Trophoblast cell (in vitro differentiated cells and primary cell): Measurements from ENCODE around the gene POLH.
"Not testable (repeated sequence)": the region's sequence is repeated elsewhere in the genome, so short reads cannot be mapped to it uniquely, and the experiment has no call there.

ENCODE experiments used
- DNase-seq, 2 donors: peaks; one replicate each; pipeline ENCODE4 v3.0.0-alpha.2; 2016
- H2AFZ ChIP-seq: 2 replicates; pipeline ENCODE4 v1.6.1; 2013; ENCODE audit warnings: low read length, moderate library complexity, mild to moderate bottlenecking; ENCODE audit not compliant: insufficient read depth, poor library complexity
- H2AK5ac ChIP-seq: 2 replicates; pipeline ENCODE4 v1.6.1; 2013; ENCODE audit warnings: mild to moderate bottlenecking, low read length
- H2BK120ac ChIP-seq: 2 replicates; pipeline ENCODE4 v1.6.1; 2013; ENCODE audit warnings: low read length, mild to moderate bottlenecking, moderate library complexity; ENCODE audit not compliant: insufficient read depth, poor library complexity
- H2BK12ac ChIP-seq: 2 replicates; pipeline ENCODE4 v1.6.1; 2013; ENCODE audit warnings: mild to moderate bottlenecking, low read length, moderate library complexity
- H2BK5ac ChIP-seq: 2 replicates; pipeline ENCODE4 v1.6.1; 2013; ENCODE audit warnings: low read length, low read depth, moderate library complexity, mild to moderate bottlenecking; ENCODE audit not compliant: poor library complexity
- H3K14ac ChIP-seq: 2 replicates; pipeline ENCODE4 v1.6.1; 2013; ENCODE audit warnings: mild to moderate bottlenecking, low read length
- H3K18ac ChIP-seq: 2 replicates; pipeline ENCODE4 v1.6.1; 2013; ENCODE audit warnings: mild to moderate bottlenecking, low read length
- H3K23ac ChIP-seq: 2 replicates; pipeline ENCODE4 v1.6.1; 2013; ENCODE audit warnings: low read length
- H3K27ac ChIP-seq: 2 replicates; pipeline ENCODE4 v1.5.1; 2013; ENCODE audit warnings: low read depth, mild to moderate bottlenecking, inconsistent platforms, low read length, moderate library complexity
- H3K27me3 ChIP-seq: 2 replicates; pipeline ENCODE4 v1.6.1; 2013; ENCODE audit warnings: inconsistent platforms, mild to moderate bottlenecking, low read length, moderate library complexity; ENCODE audit not compliant: insufficient read depth
- H3K36me3 ChIP-seq, 2 experiments: 1 replicate in 1 of 2; 2 replicates in 1 of 2; pipeline ENCODE4 v1.6.1; 2013; ENCODE audit warnings: low read length in 2 of 2, mild to moderate bottlenecking in 2 of 2, moderate library complexity in 1 of 2; ENCODE audit not compliant: insufficient read depth in 2 of 2, control insufficient read depth in 1 of 2
- H3K4ac ChIP-seq: 2 replicates; pipeline ENCODE4 v1.6.1; 2013; ENCODE audit warnings: low read depth, mild to moderate bottlenecking, low read length, moderate library complexity
- H3K4me1 ChIP-seq, 2 experiments: 1 replicate in 1 of 2; 2 replicates in 1 of 2; pipeline ENCODE4 v1.6.1; 2013; ENCODE audit warnings: low read length in 2 of 2, mild to moderate bottlenecking in 2 of 2, moderate library complexity in 1 of 2; ENCODE audit not compliant: insufficient read depth in 2 of 2, control insufficient read depth in 1 of 2
- H3K4me2 ChIP-seq: 2 replicates; pipeline ENCODE4 v1.6.1; 2013; ENCODE audit warnings: inconsistent platforms, mild to moderate bottlenecking, low read length, moderate library complexity
- H3K4me3 ChIP-seq: 2 replicates; pipeline ENCODE4 v1.5.1; 2013; ENCODE audit warnings: mild to moderate bottlenecking, low read depth, low read length, inconsistent platforms
- H3K79me1 ChIP-seq: one replicate; pipeline ENCODE4 v1.6.1; 2013; ENCODE audit warnings: low read length
- H3K79me2 ChIP-seq: 2 replicates; pipeline ENCODE4 v1.6.1; 2013; ENCODE audit warnings: low read length, mild to moderate bottlenecking; ENCODE audit not compliant: control insufficient read depth, insufficient read depth, poor library complexity
- H3K9ac ChIP-seq: 2 replicates; pipeline ENCODE4 v1.6.1; 2013; ENCODE audit warnings: mild to moderate bottlenecking, low read length
- H3K9me3 ChIP-seq: 2 replicates; pipeline ENCODE4 v1.6.1; 2013; ENCODE audit warnings: low read depth, mild to moderate bottlenecking, control low read depth, inconsistent platforms, low read length; ENCODE audit not compliant: insufficient read depth
- H4K12ac ChIP-seq: 2 replicates; pipeline ENCODE4 v1.6.1; 2013; ENCODE audit warnings: low read depth, mild to moderate bottlenecking, low read length, moderate library complexity
- H4K8ac ChIP-seq: 2 replicates; pipeline ENCODE4 v1.6.1; 2013; ENCODE audit warnings: low read depth, mild to moderate bottlenecking, low read length, moderate library complexity
- H4K91ac ChIP-seq: one replicate; pipeline ENCODE4 v1.6.1; 2013; ENCODE audit warnings: low read depth, mild to moderate bottlenecking, low read length, moderate library complexity
- WGBS: extraction: QIAGEN DNeasy Blood & Tissue Kit; methylation state at CpG from one replicate; pipeline ENCODE4 v1.1.7; 2013; ENCODE audit warnings: missing lambda C conversion rate; ENCODE audit not compliant: insufficient read length, insufficient coverage; ENCODE audit errors: extremely low coverage; 5-methylcytosine and 5-hydroxymethylcytosine counted together

The POLH gene

GRCh38 chr6:43584892-43585570, 9.0 kb downstream of the POLH start:
- Histone ChIP-seq H4K8ac (no peak overlapping the region), H3K4ac (no peak overlapping the region), H3K18ac (no peak overlapping the region), H3K27me3 (no peaks in the 10 kb centered on the region), H4K91ac (no peak overlapping the region), H2BK12ac (no peak overlapping the region), H3K79me2 (no peaks in the 10 kb centered on the region), H2AK5ac (no peak overlapping the region), H3K4me2 (no peak overlapping the region), H2AFZ (no peak overlapping the region), H3K27ac (no peak overlapping the region), H2BK5ac (no peak overlapping the region), H3K79me1 (no peaks in the 10 kb centered on the region), H3K4me3 (no peak overlapping the region), H2BK120ac (no peak overlapping the region), H4K12ac (no peak overlapping the region), H3K14ac (no peak overlapping the region), H3K4me1 (no peaks in the 10 kb centered on the region), H3K9ac (no peak overlapping the region), H3K23ac (no peak overlapping the region), H3K36me3 (peaks cover 22 to 34% of the 10 kb centered on the region in 2 experiments), H3K9me3 (no peaks in the 10 kb centered on the region)
- peak in 1 of 2 donors; percentile 7 for DNase-seq
- no CpG with 5 or more reads among the region's 7 CpGs for WGBS

- H4K91ac ChIP-seq, result no peak overlapping the region
- H2BK12ac ChIP-seq, result no peak overlapping the region
- no peaks in the 10 kb centered on the region for H3K79me1 ChIP-seq
- no peak overlapping the region for H2BK120ac ChIP-seq
- no peak overlapping the region for H3K18ac ChIP-seq
- no peak overlapping the region for H3K23ac ChIP-seq
- no peak overlapping the region for H3K27ac ChIP-seq
- no peak overlapping the region for H2AFZ ChIP-seq
- H3K36me3 ChIP-seq, result peaks cover 25 to 32% of the 10 kb centered on the region in 2 experiments
- H3K79me2 ChIP-seq, result no peaks in the 10 kb centered on the region
- H4K8ac ChIP-seq, result no peak overlapping the region
- WGBS, result no CpG with 5 or more reads among the region's 5 CpGs
- no peak overlapping the region for H3K9ac ChIP-seq
- H3K9me3 ChIP-seq, result no peaks in the 10 kb centered on the region
- H2BK5ac ChIP-seq, result no peak overlapping the region
- H3K4me3 ChIP-seq, result no peak overlapping the region
- no peaks in the 10 kb centered on the region for H3K4me1 ChIP-seq
- no peak overlapping the region for H3K4me2 ChIP-seq
- no peak overlapping the region for H3K14ac ChIP-seq
- no peaks in the 10 kb centered on the region for H3K27me3 ChIP-seq
- H3K4ac ChIP-seq, result no peak overlapping the region
- H4K12ac ChIP-seq, result no peak overlapping the region
- H2AK5ac ChIP-seq, result no peak overlapping the region
- DNase-seq, result no peak
Observed at GRCh38 chr6:43588194-43588593, 12.2 kb downstream of the POLH start.

- H3K27me3 ChIP-seq, H3K4me1 ChIP-seq, DNase-seq, H4K8ac ChIP-seq, H4K91ac ChIP-seq, H3K18ac ChIP-seq, H3K4me2 ChIP-seq, H3K79me2 ChIP-seq, H4K12ac ChIP-seq, H3K79me1 ChIP-seq, H3K9ac ChIP-seq, H2AK5ac ChIP-seq, H3K4me3 ChIP-seq, H2AFZ ChIP-seq, H3K23ac ChIP-seq, H3K14ac ChIP-seq, H2BK120ac ChIP-seq, H3K4ac ChIP-seq, H2BK5ac ChIP-seq, H3K27ac ChIP-seq, H2BK12ac ChIP-seq, H3K9me3 ChIP-seq: not testable (repeated sequence)
- peaks cover 26 to 27% of the 10 kb centered on the region in 2 experiments for H3K36me3 ChIP-seq
- no CpG with 5 or more reads among the region's 1 CpG for WGBS
Observed at GRCh38 chr6:43589564-43589963, 13.6 kb downstream of the POLH start.

GRCh38 chr6:43593938-43594337, 18.0 kb downstream of the POLH start:
- Histone ChIP-seq H3K9me3 (no peaks in the 10 kb centered on the region), H3K4ac (no peak overlapping the region), H3K27ac (no peak overlapping the region), H4K91ac (no peak overlapping the region), H3K23ac (no peak overlapping the region), H3K14ac (no peak overlapping the region), H3K79me1 (no peaks in the 10 kb centered on the region), H3K18ac (no peak overlapping the region), H3K4me3 (no peak overlapping the region), H2AFZ (no peak overlapping the region), H2BK120ac (no peak overlapping the region), H4K8ac (no peak overlapping the region), H2BK12ac (no peak overlapping the region), H4K12ac (no peak overlapping the region), H3K36me3 (peaks cover 18 to 24% of the 10 kb centered on the region in 2 experiments), H2BK5ac (no peak overlapping the region), H2AK5ac (no peak overlapping the region), H3K4me1 (no peaks in the 10 kb centered on the region), H3K9ac (no peak overlapping the region), H3K79me2 (no peaks in the 10 kb centered on the region), H3K27me3 (no peaks in the 10 kb centered on the region), H3K4me2 (no peak overlapping the region)
- DNase-seq, result no peak
- WGBS, result no CpG with 5 or more reads among the region's 1 CpG
